Measurements from ENCODE around the gene FRAS1.

Gene FRAS1

GRCh38 chr4:78226279-78226678 lies 169.2 kb downstream of the FRAS1 start:
- TF ChIP-seq GATA3 (IDR thresholded peaks at IDR 0.05; ENCODE audit: low read depth, low read length) (no peak), GATA2 (IDR thresholded peaks at IDR 0.05; ENCODE audit: low read depth, low read length) (no peak)

GRCh38 chr4:78227411-78228057 lies 170.4 kb downstream of the FRAS1 start:
- TF ChIP-seq GATA3 (IDR thresholded peaks at IDR 0.05; ENCODE audit: low read depth, low read length) (no peak), GATA2 (IDR thresholded peaks at IDR 0.05; ENCODE audit: low read depth, low read length) (no peak)

- TF ChIP-seq GATA2 (IDR thresholded peaks at IDR 0.05; ENCODE audit: low read depth, low read length) (no peak), GATA3 (IDR thresholded peaks at IDR 0.05; ENCODE audit: low read depth, low read length) (no peak)
Observed at GRCh38 chr4:78235800-78236199, 178.7 kb downstream of the FRAS1 start.

GRCh38 chr4:78237360-78237759 lies 180.2 kb downstream of the FRAS1 start:
- TF ChIP-seq GATA3 (IDR thresholded peaks at IDR 0.05; ENCODE audit: low read depth, low read length), result no peak
- TF ChIP-seq GATA2 (IDR thresholded peaks at IDR 0.05; ENCODE audit: low read depth, low read length), result peak; percentile 56; the same call in 1 of the 2 replicates

- TF ChIP-seq GATA2 (IDR thresholded peaks at IDR 0.05; ENCODE audit: low read depth, low read length) (no peak), GATA3 (IDR thresholded peaks at IDR 0.05; ENCODE audit: low read depth, low read length) (no peak)
Observed at GRCh38 chr4:78242071-78242470, 184.9 kb downstream of the FRAS1 start.

- no peak for TF ChIP-seq GATA3 (IDR thresholded peaks at IDR 0.05; ENCODE audit: low read depth, low read length)
- TF ChIP-seq GATA2 (IDR thresholded peaks at IDR 0.05; ENCODE audit: low read depth, low read length), result no peak
Observed at GRCh38 chr4:78244705-78245485, 187.8 kb downstream of the FRAS1 start.

- TF ChIP-seq GATA3 (IDR thresholded peaks at IDR 0.05; ENCODE audit: low read depth, low read length), result no peak
- TF ChIP-seq GATA2 (IDR thresholded peaks at IDR 0.05; ENCODE audit: low read depth, low read length), result no peak
Observed at GRCh38 chr4:78247536-78248285, 190.6 kb downstream of the FRAS1 start.

GRCh38 chr4:78250500-78250899 lies 193.4 kb downstream of the FRAS1 start:
- TF ChIP-seq GATA3 (IDR thresholded peaks at IDR 0.05; ENCODE audit: low read depth, low read length), result no peak

- TF ChIP-seq GATA3 (IDR thresholded peaks at IDR 0.05; ENCODE audit: low read depth, low read length), result no peak
- no peak for TF ChIP-seq GATA2 (IDR thresholded peaks at IDR 0.05; ENCODE audit: low read depth, low read length)
Observed at GRCh38 chr4:78254893-78255292, 197.8 kb downstream of the FRAS1 start.

- no peak for TF ChIP-seq GATA3 (IDR thresholded peaks at IDR 0.05; ENCODE audit: low read depth, low read length)
- no peak for TF ChIP-seq GATA2 (IDR thresholded peaks at IDR 0.05; ENCODE audit: low read depth, low read length)
Observed at GRCh38 chr4:78265006-78265405, 207.9 kb downstream of the FRAS1 start.

- TF ChIP-seq GATA2 (IDR thresholded peaks at IDR 0.05; ENCODE audit: low read depth, low read length) (no peak), GATA3 (IDR thresholded peaks at IDR 0.05; ENCODE audit: low read depth, low read length) (no peak)
Observed at GRCh38 chr4:78267790-78268189, 210.7 kb downstream of the FRAS1 start.

GRCh38 chr4:78268597-78268996 lies 211.5 kb downstream of the FRAS1 start:
- no peak for TF ChIP-seq GATA3 (IDR thresholded peaks at IDR 0.05; ENCODE audit: low read depth, low read length)
- no peak for TF ChIP-seq GATA2 (IDR thresholded peaks at IDR 0.05; ENCODE audit: low read depth, low read length)

GRCh38 chr4:78286281-78286680 lies 229.2 kb downstream of the FRAS1 start:
- TF ChIP-seq GATA3 (IDR thresholded peaks at IDR 0.05; ENCODE audit: low read depth, low read length), result no peak
- no peak for TF ChIP-seq GATA2 (IDR thresholded peaks at IDR 0.05; ENCODE audit: low read depth, low read length)

- no peak for TF ChIP-seq GATA3 (IDR thresholded peaks at IDR 0.05; ENCODE audit: low read depth, low read length)
- TF ChIP-seq GATA2 (IDR thresholded peaks at IDR 0.05; ENCODE audit: low read depth, low read length), result no peak
Observed at GRCh38 chr4:78288327-78288726, 231.2 kb downstream of the FRAS1 start.
